H9 (cell line): ENCODE measurements around the gene GMEB1. TPM values are rescaled to one million over a fixed set of nuclear protein-coding genes. Genes with fewer than 3 reads are reported as not detected.

ENCODE experiments used
- DNase-seq: peaks from one replicate; pipeline ENCODE4 v3.0.0-alpha.2; 2017
- H2AFZ ChIP-seq: one replicate; pipeline ENCODE4 v1.6.1; 2013; ENCODE audit warnings: mild to moderate bottlenecking, low read length, control low read depth, moderate library complexity
- H2AK5ac ChIP-seq: 2 replicates; pipeline ENCODE4 v1.6.1; 2013; ENCODE audit warnings: low read length, control low read depth, mixed read lengths; ENCODE audit not compliant: insufficient read length
- H2BK120ac ChIP-seq: one replicate; pipeline ENCODE4 v1.6.1; 2013; ENCODE audit warnings: low read depth, mild to moderate bottlenecking, low read length, control low read depth, inconsistent platforms; ENCODE audit not compliant: poor library complexity, severe bottlenecking
- H2BK12ac ChIP-seq: 2 replicates; pipeline ENCODE4 v1.6.1; 2013; ENCODE audit warnings: low read length, control low read depth, mixed read lengths, low read depth; ENCODE audit not compliant: insufficient read length
- H2BK15ac ChIP-seq: 2 replicates; pipeline ENCODE4 v1.6.1; 2013; ENCODE audit warnings: low read depth, low read length, control low read depth
- H2BK20ac ChIP-seq: one replicate; pipeline ENCODE4 v1.6.1; 2013; ENCODE audit warnings: low read depth, mild to moderate bottlenecking, low read length, control low read depth, inconsistent platforms; ENCODE audit not compliant: poor library complexity, severe bottlenecking
- H2BK5ac ChIP-seq: 2 replicates; pipeline ENCODE4 v1.6.1; 2013; ENCODE audit warnings: low read length, control low read depth, mixed read lengths; ENCODE audit not compliant: insufficient read length
- H3K14ac ChIP-seq: 2 replicates; pipeline ENCODE4 v1.6.1; 2013; ENCODE audit warnings: low read length, control low read depth; ENCODE audit not compliant: insufficient read depth
- H3K18ac ChIP-seq: 2 replicates; pipeline ENCODE4 v1.6.1; 2013; ENCODE audit warnings: low read depth, mild to moderate bottlenecking, mixed read lengths, low read length, control low read depth; ENCODE audit not compliant: insufficient read length
- H3K23ac ChIP-seq: 2 replicates; pipeline ENCODE4 v1.6.1; 2013; ENCODE audit warnings: low read length, control low read depth, mixed read lengths, low read depth; ENCODE audit not compliant: insufficient read length
- H3K23me2 ChIP-seq: 2 replicates; pipeline ENCODE4 v1.6.1; 2013; ENCODE audit warnings: low read depth, mild to moderate bottlenecking, mixed read lengths, low read length, control low read depth; ENCODE audit not compliant: insufficient read length, poor library complexity, severe bottlenecking
- H3K27ac ChIP-seq: 2 replicates; pipeline ENCODE4 v1.5.1; 2013; ENCODE audit warnings: low read length, control low read depth, mixed read lengths, low read depth; ENCODE audit not compliant: insufficient read length
- H3K27me3 ChIP-seq: 2 replicates; pipeline ENCODE4 v1.6.1; 2013; ENCODE audit warnings: low read length, control low read depth, inconsistent platforms; ENCODE audit not compliant: insufficient read depth
- H3K4ac ChIP-seq: 2 replicates; pipeline ENCODE4 v1.6.1; 2013; ENCODE audit warnings: low read depth, mild to moderate bottlenecking, control low read depth, inconsistent platforms, low read length, moderate library complexity
- H3K4me1 ChIP-seq: 2 replicates; pipeline ENCODE4 v1.6.1; 2013; ENCODE audit warnings: low read length, control low read depth, inconsistent platforms; ENCODE audit not compliant: insufficient read depth
- H3K4me2 ChIP-seq: 2 replicates; pipeline ENCODE4 v1.6.1; 2013; ENCODE audit warnings: low read length, control low read depth, mixed read lengths; ENCODE audit not compliant: insufficient read length, insufficient read depth
- H3K56ac ChIP-seq: 2 replicates; pipeline ENCODE4 v1.6.1; 2013; ENCODE audit warnings: low read depth, mild to moderate bottlenecking, mixed read lengths, low read length, control low read depth; ENCODE audit not compliant: insufficient read length
- H3K79me1 ChIP-seq: 2 replicates; pipeline ENCODE4 v1.6.1; 2013; ENCODE audit warnings: low read depth, mild to moderate bottlenecking, moderate library complexity, low read length, control low read depth, inconsistent platforms; ENCODE audit not compliant: insufficient read depth, poor library complexity, severe bottlenecking
- H3K79me2 ChIP-seq: 2 replicates; pipeline ENCODE4 v1.6.1; 2013; ENCODE audit warnings: low read length, control low read depth, inconsistent platforms; ENCODE audit not compliant: insufficient read depth
- H3K9ac ChIP-seq: 2 replicates; pipeline ENCODE4 v1.6.1; 2013; ENCODE audit warnings: low read length, control low read depth, mixed read lengths; ENCODE audit not compliant: insufficient read length; ENCODE audit errors: extremely low read depth
- H3K9me3 ChIP-seq: one replicate; pipeline ENCODE4 v1.6.1; 2013; ENCODE audit warnings: low read depth, low read length, inconsistent platforms; ENCODE audit not compliant: control insufficient read depth
- H3T11ph ChIP-seq: one replicate; pipeline ENCODE4 v1.6.1; 2013; ENCODE audit warnings: mild to moderate bottlenecking, low read length, control low read depth, inconsistent platforms
- H4K20me1 ChIP-seq: one replicate; pipeline ENCODE4 v1.6.1; 2013; ENCODE audit not compliant: control insufficient read depth, insufficient read length, insufficient read depth
- H4K5ac ChIP-seq: 2 replicates; pipeline ENCODE4 v1.6.1; 2013; ENCODE audit warnings: low read depth, mild to moderate bottlenecking, mixed read lengths, low read length, control low read depth; ENCODE audit not compliant: insufficient read length
- H4K8ac ChIP-seq: replicated peaks from 2 replicates; pipeline ENCODE4 v1.6.1; 2013; ENCODE audit warnings: low read length, control low read depth, mixed read lengths, low read depth; ENCODE audit not compliant: insufficient read length
- H4K91ac ChIP-seq: 2 replicates; pipeline ENCODE4 v1.6.1; 2013; ENCODE audit warnings: low read depth, mild to moderate bottlenecking, moderate library complexity, mixed read lengths, low read length, control low read depth; ENCODE audit not compliant: insufficient read length
- H3K27ac Mint-ChIP-seq, 3 experiments: 2 replicates in 2 of 3; 3 replicates in 1 of 3; pipeline ENCODE4 v1.8.0; 2020 to 2021; ENCODE audit warnings: mixed read lengths in 3 of 3, mild to moderate bottlenecking in 1 of 3, moderate library complexity in 1 of 3
- H3K27me3 Mint-ChIP-seq: 2 replicates; pipeline ENCODE4 v1.8.0; 2021; ENCODE audit warnings: low read depth, mild to moderate bottlenecking, moderate library complexity, mixed read lengths
- H3K36me3 Mint-ChIP-seq, 3 experiments: 2 replicates in 2 of 3; 3 replicates in 1 of 3; pipeline ENCODE4 v1.8.0; 2020 to 2021; ENCODE audit warnings: low read depth in 3 of 3, mixed read lengths in 3 of 3; ENCODE audit not compliant: insufficient read depth in 1 of 3
- H3K4me1 Mint-ChIP-seq, 2 experiments: 2 replicates each; pipeline ENCODE4 v1.8.0; 2020; ENCODE audit warnings: mixed read lengths in 2 of 2
- H3K4me3 Mint-ChIP-seq, 2 experiments: 2 replicates in 1 of 2; 3 replicates in 1 of 2; pipeline ENCODE4 v1.8.0; 2020 to 2021; ENCODE audit warnings: mild to moderate bottlenecking in 2 of 2, mixed read lengths in 2 of 2, moderate library complexity in 1 of 2
- H3K9me3 Mint-ChIP-seq, 2 experiments: 2 replicates in 1 of 2; 3 replicates in 1 of 2; pipeline ENCODE4 v1.8.0; 2020; ENCODE audit warnings: mild to moderate bottlenecking in 2 of 2, mixed read lengths in 2 of 2, moderate library complexity in 1 of 2
- WGBS: extraction: QIAGEN DNeasy Blood & Tissue Kit; methylation state at CpG from one replicate; pipeline ENCODE4 v1.1.7; 2013; ENCODE audit warnings: missing lambda C conversion rate, low lambda C conversion rate, mixed read lengths; ENCODE audit not compliant: insufficient read length; ENCODE audit errors: extremely low coverage; 5-methylcytosine and 5-hydroxymethylcytosine counted together
- total RNA-seq: library from RNA; stranded (reverse); gene quantifications from 2 replicates; pipeline ENCODE4 v1.2.1, GENCODE V29; 2021
- TF ChIP-seq, protein P1 (sequence below): fragments of 200-600 bp; sonication (generic); conservative IDR thresholded peaks from 3 replicates; pipeline ENCODE4 v1.8.0; 2021; ENCODE audit warnings: antibody characterized with exemption, mild to moderate bottlenecking

The GMEB1 gene
- total RNA-seq, 1 experiment from 2014 or later, result 17.0 TPM

DNA sequence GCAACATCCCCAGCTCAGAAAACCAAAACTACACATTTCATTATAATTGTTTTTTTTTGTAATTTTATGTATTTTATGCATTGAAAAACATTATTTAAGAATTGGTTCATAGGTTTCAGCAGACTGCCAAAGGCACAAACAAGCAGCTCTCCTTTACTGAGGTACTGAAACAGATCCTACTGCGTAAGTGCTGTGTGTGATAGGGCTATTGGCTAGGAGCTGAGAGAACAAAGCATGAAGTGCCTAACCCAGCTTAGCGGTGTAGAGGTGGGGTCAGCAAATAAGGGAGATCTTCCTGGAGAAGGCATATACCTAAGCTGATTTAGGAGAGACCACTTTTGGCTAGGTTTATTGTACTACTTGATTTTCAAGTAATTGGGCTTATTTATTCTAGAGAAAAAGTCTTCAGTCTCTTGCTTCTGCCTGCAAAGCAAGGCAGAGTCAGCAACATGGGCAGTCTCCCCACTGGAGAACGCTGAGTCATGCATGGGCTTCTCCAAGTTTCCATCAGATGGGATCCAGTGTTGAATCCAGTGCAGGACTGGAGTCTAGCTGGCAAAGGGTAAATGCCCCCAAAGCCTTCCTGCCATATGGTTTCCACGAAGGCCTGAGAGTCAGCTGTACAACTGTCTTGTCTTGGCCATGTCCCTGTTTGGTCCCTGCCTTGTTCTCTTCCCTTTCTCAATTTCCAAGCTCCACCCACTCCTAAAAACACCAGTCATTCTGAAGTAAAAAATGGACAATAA is 50.2 kb downstream of the GMEB1 start:
- no peak for DNase-seq
- Histone ChIP-seq H2AFZ (no peak overlapping the region), H2AK5ac (no peak overlapping the region), H3K79me1 (no peaks in the 10 kb centered on the region), H3K9ac (no peak overlapping the region), H3T11ph (no peak overlapping the region), H3K14ac (no peak overlapping the region), H3K23ac (no peak overlapping the region), H3K4me1 (0 out of 2 replicates have a peak, but pooled peaks cover 4% of the 10 kb centered on the region), H3K23me2 (no peaks in the 10 kb centered on the region), H2BK20ac (no peak overlapping the region), H2BK5ac (no peak overlapping the region), H2BK12ac (no peak overlapping the region), H2BK120ac (no peak overlapping the region), H3K4ac (no peak overlapping the region), H4K5ac (no peak overlapping the region), H3K79me2 (no peaks in the 10 kb centered on the region), H3K27me3 (no peaks in the 10 kb centered on the region), H3K56ac (no peak overlapping the region), H3K4me2 (no peak overlapping the region), H3K18ac (no peak overlapping the region), H2BK15ac (no peak overlapping the region), H3K9me3 (no peaks in the 10 kb centered on the region), H4K91ac (no peak overlapping the region), H3K27ac (no peak overlapping the region), H4K20me1 (no peaks in the 10 kb centered on the region), H4K8ac (no peak overlapping the region)
- TF ChIP-seq, protein P1, sequence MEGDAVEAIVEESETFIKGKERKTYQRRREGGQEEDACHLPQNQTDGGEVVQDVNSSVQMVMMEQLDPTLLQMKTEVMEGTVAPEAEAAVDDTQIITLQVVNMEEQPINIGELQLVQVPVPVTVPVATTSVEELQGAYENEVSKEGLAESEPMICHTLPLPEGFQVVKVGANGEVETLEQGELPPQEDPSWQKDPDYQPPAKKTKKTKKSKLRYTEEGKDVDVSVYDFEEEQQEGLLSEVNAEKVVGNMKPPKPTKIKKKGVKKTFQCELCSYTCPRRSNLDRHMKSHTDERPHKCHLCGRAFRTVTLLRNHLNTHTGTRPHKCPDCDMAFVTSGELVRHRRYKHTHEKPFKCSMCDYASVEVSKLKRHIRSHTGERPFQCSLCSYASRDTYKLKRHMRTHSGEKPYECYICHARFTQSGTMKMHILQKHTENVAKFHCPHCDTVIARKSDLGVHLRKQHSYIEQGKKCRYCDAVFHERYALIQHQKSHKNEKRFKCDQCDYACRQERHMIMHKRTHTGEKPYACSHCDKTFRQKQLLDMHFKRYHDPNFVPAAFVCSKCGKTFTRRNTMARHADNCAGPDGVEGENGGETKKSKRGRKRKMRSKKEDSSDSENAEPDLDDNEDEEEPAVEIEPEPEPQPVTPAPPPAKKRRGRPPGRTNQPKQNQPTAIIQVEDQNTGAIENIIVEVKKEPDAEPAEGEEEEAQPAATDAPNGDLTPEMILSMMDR, result no peak
- Mint-ChIP-seq H3K4me3 (no peak overlapping the region), H3K4me1 (peaks cover 9 to 14% of the 10 kb centered on the region in 2 experiments), H3K27ac (peak overlapping the region; percentile 17 to 89 (median 79); a peak in 5 of 7 replicates), H3K27me3 (no peaks in the 10 kb centered on the region), H3K9me3 (no peaks in the 10 kb centered on the region), H3K36me3 (peaks cover 10 to 21% (median 13%) of the 10 kb centered on the region in 3 experiments; a peak in 6 of 7 replicates)
- WGBS, result no CpG with 5 or more reads among the region's 4 CpGs
